SW 1271 (cell line): ENCODE results near the gene MZT1.
"Not testable (repeated sequence)": the region's sequence is repeated elsewhere in the genome, so short reads cannot be mapped to it uniquely, and the experiment has no call there.

Experiments used
- DNase-seq, 2 experiments: peaks; one replicate each; lab custom pipeline; 2025; lab: John Stamatoyannopoulos, UW

The MZT1 gene, protein sequence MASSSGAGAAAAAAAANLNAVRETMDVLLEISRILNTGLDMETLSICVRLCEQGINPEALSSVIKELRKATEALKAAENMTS

DNA sequence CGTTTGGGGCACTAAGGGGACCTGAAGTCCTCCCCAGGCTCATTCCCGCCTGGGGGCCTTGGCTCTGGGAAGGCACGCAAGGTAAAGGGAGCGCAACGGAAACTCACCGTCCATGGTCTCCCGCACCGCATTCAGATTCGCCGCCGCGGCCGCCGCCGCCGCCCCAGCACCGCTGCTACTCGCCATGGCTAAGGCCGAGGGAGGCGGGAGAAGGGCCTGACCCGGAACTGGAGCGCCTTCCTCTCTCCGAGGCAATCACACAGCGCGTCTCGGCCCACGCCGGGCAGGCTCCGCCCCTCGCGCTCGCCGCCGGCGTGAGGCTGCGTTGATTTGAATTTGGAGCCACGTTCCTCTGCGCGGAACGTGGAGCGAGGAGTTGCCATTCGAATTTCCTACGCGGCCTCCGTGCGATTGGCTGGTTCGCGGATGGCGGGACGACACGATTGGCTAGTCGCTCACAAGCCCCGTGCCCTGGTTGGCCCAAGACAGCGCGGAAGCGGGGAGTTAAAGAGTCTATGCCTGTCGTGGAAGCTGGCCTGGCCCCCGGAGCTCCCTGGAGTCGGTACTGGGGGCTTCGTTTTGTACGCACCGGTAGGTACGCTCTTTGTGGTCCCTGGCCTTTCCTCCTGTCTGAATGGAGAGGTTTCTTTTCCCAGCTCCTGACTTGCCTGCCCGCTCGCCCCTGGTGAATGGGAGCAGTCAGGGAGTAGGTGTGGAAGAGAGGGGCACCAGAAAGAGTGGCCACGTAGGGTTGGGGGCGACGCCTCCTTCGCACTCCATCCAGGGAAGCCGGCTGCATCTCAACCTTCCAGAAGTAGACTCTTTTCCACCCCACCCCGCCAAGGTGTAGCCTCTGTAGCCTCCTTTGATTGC, at the start of gene MZT1, which contains the start of gene BORA:
TSS of gene MZT1 (minus strand) at position 213 of the 873 bp plus-strand sequence. CDS start at position 186, 27 bp downstream.
TSS of gene BORA (plus strand) at position 507 of the 873 bp plus-strand sequence. CDS start 1,018 bp downstream, outside the sequence.
- peak; percentile 92 to 94 for DNase-seq

DNA sequence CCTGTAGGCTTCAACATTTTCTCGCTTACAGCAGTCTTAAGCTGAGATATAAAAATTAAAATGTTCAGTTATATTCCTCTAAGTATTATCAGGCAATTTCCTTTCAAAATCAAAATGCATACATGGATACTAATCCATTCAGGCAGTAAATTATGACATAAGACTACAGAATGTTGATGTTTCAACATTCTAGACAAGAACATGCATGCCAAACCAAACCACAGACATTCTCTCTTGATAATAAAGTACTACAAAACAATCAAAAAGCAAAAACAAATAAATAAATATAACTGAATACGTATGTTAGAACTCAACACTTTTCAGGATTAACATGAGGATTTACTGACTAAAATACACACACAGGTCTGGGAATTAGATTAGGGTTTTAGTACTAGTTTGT, 46.6 kb upstream of the MZT1 start:
- no peak for DNase-seq

DNA sequence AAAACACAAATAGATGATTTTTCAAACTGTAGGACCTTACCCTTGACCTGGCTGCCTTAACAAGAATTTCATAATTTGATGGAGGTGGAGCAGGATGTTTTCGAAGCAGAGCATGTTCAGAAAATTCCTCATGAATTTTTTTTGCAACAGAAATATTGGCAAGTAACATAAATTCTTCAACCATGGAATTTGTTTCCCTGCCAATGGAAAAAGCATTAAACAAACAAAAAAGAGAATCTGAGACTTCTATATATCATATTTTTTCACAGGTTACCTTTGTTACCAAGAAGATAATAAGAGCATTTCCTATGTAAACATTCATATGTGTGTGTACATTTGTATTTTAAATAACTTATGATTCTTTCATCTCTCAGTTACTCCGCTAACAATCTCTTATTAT, 36.0 kb upstream of the MZT1 start:
- no peak for DNase-seq

DNA sequence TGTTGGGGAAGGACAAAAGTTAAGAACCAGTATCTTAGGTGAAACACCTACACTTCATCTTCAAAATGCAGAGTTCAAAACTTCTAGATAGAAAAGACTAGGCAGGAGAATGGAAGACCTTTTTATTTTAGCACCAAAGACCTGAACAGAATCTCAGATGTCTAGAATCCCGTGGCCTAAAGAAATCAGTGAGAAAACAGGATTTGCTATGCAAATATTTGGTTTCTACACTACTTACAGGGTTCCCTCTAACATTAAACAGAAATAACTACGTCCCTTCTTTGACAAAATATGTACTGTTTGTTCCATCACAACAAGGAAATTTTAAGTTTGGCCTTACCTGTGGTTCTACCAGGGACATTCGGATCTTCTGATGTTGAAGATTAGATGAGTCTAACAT, 32.8 kb upstream of the MZT1 start:
- no peak for DNase-seq

DNA sequence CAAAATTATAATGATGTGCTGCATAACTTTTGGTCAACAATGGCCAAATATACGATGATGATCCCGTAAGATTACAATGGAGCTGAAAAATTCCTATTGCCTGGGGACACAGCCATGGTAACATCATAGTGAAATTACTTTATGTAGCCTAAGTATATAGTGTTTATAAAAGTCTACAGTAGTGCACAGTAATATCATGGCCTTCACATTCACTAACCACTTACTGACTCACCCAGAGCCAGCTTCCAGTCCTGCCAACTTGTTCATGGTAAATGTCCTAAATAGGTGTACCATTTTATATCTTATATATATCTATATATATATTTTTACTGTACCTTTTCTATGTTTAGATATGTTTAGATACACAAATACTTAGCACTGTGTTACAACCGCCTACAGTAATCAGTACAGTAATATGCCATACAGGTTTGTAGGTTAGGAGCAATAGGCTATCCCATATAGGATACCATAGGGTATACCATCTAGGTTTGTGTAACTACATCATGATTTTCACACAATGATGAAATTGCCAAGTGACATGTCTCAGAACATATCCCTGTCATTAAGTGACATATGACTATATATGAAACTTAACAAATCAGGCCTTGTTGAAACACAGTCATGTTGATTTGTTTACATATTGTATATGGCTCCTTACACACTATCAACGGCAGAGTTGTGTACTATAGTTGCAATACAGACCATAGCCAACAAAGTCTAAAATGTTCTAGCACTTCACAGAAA, 30.5 kb upstream of the MZT1 start:
- DNase-seq = no peak

DNA sequence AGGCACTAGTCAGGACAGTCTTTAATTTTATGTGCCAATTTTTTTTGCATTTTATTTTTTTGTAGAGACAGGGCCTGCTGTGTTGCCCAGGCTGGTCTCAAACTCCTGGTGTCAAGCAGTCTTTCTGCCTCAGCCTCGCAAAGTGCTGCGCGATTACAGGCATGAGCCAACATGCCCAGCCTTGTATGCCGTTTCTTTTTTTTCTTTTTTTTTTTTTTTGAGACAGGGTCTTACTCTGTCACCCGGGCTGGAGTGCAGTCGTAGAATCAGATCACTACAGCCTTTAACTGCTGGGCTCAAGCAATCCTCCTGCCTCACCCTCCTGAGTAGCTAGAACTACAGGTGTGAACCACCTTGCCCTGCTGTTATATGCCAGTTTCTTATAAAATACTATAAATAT, 26.7 kb upstream of the MZT1 start:
- DNase-seq = no peak

DNA sequence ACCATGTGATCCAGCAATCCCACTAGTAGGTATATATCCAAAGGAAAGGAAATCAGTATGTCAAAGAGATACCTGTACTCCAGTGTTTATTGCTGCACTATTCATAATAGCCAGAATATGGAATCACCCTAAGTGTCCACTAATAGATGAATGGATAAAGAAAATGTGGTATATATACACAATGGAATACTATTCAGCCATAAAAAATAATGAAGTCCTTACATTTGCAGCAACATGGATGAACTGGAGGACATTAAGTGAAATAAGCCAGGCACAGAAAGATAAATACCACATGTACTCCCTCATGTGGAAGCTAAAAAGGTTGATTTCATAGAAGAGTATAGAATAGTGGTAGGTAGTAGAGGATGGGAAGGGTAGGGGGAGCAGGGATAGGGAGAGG, 23.8 kb upstream of the MZT1 start:
- no peak for DNase-seq

DNA sequence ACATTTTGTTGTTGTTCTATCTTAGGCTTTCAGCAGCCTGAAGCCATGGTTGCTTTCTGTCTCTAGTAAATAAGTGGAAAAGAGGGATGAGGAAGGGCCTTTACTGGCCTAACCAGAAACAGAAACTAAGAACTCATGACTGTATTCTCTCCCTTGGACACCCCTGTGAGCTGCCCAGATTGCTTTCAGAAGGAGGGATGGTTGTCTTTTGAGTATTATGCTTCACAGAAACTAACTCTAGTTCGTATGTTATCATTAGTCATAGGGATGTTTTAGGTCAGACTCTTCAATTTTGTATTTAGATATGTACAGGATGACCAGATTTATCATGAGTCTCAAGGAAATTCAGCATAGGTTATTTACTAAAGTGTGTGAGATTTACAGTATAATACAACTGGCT, 17.8 kb upstream of the MZT1 start:
- no peak for DNase-seq

DNA sequence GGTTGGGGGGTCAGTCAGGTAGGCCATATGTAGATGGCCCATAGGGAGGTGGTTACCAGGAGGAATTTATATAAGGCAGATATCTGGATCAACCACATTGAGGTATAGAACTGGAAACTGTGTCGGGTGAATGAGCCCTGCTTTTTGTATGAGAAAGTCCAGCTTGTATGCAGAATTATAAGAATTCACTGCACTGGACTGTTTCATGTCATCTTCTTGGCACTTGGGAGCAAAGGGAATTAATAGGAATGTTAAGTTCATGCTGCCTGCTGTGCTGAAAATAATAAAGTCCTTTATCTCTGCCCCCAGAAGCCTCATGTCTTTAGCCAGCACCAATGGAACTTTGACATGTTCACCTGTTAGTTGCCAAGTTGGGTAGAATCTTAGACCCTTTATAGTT, 12.6 kb upstream of the MZT1 start:
- no peak for DNase-seq

DNA sequence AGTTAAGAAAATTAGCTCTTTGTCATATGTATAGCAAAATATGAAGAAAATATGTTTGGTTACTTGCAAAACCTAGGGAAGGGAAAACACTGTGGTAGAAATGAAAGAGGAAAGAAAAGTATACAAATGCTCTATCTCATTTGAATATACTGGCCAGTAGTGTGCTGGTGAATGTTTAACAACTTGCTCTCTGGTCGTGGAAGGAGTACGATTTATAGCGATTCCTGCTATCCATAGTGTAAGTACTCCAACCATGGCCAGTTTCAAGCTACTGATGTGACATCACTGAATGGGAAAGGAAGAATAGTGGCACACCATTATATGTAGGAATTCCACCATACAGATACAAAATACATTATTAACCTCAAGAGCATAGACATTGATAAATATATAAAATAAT, 9.6 kb upstream of the MZT1 start:
- DNase-seq = no peak

DNA sequence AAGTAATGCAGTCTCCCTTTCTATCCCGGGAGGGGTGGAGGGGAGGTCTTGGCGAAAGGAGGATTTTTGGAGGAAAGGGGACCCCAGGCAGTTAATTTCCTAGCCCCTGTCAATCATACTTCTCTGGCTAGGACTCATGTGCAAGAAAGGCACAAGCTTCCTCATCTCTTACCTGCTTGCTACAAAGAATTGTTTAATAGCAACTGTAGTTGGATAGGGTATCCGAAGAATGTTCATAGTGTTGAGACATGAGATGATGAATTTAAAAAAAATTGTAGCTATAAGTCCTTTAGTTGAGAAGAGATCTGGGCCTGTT, 819 bp upstream of the MZT1 start:
- DNase-seq = no peak

DNA sequence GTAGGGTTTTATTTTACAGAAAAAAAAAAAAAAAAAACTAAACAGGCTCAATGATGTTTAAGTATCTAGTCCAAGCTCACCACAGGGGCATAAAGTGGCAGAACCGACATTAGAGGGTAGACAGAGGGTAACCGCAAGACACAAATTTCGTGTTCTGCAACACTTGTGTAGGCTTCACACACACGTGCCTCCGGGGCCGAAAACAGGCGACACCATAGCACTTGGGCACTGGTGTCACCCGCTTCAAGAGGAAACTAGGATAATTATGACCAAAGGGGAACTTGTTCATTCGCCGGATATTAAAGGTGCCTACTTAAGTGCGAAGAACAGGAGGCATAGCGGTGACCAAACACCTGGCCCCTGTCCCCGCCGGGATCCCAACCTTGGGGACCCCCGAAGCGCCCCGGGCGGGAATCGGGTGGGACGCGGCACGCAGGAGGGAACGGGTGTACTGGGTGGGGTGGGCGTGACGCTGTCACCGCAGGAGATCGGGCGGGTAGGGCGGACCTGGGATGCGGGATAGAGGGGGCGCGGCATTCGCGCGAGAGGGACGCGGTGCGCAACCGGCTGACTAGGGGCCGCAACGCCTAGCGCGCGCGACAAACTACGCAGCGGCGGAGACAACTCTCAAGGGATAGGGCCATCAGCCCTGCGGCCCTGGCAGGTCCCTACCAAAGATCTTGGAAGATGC, 558 bp downstream of the MZT1 start:
- DNase-seq = no peak

DNA sequence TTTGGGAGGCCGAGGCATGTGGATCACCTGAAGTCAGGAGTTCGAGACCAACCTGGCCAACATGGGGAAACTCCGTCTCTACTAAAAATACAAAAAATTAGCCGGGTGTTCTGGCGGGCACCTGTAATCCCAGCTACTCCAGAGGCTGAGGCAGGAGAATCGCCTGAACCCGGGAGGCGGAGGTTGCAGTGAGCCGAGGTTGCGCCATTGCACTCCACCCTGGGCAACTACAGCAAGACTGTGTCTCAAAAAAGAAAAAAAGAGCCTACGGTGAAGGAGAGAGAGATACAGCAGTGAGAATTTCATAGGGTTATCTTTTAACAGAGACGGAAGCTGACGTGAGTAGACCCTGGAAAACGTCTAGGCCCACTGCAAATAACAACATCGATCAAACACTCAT, 1.2 kb downstream of the MZT1 start:
- DNase-seq = not testable (repeated sequence)

DNA sequence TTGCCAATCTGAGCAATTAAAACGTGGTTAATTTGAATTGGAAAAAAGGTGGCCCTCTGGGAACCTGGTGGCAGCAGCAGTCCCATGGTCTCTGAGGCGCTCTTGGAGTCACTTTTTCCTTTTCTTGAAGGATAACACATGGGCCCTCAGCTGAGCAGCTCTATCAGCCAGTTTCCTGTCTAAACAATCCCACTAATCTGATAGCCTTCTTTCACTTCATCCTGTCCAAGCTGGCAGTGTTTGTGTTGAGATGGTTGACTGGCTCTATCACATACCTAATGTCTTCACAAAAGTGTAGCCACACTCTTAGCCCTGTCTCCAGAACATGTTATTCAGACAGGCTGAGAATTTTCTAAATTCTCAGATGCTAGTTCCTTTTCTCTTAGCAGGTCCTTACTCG, 10.7 kb downstream of the MZT1 start:
- DNase-seq = no peak

DNA sequence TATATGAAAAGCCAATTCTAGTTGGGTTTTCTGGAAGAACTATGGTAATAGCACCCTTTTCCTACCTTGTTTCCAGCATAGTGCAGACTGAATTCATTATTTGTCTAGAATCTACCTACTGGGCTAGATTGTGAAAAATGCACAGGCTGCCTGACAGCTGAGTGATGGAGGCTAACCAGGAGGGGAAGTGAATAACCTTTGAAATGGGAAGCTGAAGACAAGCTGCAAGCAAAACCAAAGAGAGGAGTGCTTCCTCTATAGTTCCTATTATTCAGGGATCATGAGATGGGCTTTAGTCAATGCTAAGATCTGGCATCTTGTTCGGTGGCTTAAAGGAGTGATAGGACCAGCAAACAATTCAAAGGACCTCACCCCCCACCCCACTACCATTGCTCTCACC, 26.9 kb downstream of the MZT1 start:
- no peak for DNase-seq

DNA sequence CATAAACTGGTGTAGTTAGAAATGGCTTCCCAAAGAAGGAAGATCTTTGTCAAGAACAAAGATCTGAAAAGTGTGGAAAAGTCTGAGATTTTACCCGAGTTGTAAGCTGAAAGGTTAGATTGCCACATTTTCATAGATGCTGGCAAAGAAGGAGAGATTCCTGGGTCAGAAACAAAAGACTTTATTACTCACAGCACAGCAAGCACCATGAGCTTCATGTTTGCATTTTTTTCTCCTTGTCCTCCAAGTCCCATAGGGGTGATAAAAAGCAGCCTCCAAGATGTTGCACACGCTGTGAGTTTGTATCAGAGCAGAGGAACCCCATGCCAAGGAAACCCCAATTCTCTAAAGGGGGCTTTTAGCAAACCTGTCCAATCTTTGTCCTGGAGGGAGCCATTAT, 29.3 kb downstream of the MZT1 start:
- no peak for DNase-seq

DNA sequence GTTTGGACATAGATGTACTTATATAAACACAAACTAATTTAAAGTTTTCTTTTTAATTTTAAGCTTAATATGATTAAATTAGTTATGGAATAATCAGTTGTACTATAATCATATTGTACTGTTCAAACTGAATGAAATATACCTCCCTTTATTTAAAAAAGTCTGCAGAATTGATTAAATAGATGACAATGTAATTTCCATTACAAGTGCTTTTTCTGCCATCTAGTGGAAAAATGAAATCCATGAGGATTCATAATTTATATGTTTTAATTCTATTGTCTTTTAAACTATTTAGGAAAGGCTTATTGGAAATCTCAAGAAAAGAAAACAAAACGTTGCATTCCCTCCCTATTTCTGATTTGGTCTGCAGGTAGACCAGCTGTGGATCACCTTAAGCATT, 30.9 kb downstream of the MZT1 start:
- peak in 1 of 2 experiments; percentile 26 for DNase-seq

DNA sequence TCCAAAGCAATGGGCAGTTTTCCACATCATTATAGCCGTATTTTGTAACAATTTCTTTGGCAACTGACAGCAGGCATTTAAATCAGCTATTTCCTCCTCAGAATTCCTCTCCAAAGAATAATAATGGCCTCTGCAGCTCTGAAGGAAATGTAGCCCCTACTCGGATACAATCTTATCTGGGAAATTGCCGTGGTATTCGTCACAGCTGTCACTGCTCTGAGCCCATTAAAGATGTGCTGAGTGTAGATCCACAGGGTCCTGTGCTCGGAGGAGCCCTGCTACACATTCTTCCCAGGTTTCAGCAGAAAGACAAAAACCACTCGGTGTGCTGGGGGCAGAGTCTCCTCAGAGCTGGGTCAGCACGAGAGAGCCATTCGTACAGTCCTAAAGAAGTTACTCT, 33.1 kb downstream of the MZT1 start:
- no peak for DNase-seq

DNA sequence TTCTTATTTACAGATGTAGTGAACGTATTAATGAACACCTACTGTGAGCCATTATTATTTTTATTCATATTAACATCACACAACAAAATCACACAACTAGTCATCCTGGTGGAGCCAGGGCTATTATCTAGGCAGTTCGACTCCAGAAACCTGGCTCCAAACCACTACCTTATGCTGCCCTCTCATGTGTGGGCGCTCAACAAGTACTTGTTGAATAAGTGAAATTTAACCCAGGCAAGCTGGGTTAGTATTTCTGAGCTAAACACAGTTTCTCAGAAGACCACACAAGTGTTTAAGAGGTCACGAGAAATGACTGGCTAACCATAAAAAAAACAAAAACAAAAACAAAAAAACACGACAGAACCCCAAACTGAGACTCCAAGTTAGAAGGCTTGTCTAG, 33.6 kb downstream of the MZT1 start:
- no peak for DNase-seq

DNA sequence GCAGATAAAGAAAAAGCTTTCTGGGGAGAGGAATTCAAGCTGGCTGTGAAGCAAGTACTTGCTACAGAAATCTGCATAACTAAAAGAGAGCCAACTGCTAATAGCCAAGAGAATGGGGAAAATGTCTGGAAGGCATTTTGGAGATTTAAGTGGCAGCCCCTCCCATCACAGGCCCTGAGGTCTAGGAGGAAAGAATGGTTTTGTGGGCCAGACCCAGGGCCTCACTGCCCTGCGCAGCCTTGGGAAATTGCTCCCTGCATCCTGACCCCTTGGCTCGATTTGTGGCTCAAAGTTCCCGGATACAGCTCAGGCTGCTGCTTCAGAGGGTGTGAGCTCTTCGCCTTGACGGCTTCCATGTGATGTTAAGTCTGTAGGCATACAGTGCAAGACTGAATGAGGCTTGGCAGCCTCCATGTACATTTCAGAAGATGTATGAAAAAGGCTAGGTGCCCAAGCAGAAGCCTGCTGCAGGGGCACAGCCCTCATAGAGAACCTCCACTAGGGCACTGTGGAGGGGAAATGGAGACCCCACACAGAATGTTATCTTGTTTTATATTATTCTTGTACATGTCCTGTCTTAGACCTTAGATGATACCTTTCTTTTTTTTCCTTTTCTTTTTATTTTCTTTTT, 34.4 kb downstream of the MZT1 start:
- DNase-seq = no peak

DNA sequence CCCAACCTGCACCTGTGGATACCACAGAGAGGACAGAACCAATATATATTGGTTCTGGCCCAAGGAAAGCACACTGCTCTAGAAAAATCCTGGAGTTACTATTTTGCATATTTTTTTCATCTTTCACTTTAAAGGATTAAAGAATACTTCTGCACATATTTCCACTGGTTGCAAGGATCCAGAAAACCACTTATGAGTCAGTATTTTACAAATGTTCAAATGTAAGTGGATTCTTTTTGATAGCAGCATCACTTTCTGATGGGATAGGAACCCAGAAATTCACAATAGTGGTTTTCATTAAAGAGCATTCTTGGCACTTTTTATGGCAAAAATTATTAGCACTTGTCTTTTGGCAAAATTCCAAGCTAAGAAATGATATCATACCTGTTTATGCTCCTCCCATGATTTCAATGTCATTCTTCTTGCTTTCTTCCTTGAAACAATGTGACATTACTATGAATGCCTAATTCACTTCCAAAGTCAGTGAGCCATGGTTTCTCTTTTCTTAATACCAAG, 38.2 kb downstream of the MZT1 start:
- no peak for DNase-seq

DNA sequence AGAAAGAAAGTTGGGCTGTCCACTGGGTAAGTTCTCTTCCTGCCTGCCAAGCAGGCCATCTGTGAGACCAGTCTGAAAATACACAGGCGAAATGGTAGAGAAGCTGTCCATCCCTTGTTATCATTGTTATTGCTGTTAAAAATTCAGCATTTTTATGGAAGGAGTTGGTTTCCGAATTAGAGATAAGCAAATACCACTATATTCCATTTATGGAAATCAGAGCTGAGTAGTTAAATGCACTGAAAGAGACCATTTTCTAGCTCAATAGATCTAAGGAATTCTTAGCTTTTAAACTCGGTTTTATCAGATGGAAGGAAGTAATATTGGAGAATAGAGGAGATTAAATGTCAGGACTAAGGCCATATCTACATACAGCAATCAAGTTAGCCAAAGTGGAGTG, 40.7 kb downstream of the MZT1 start:
- DNase-seq = no peak
